HG03135 (cell line): ENCODE results near the gene AQP2.

Source experiments
- ATAC-seq: cut with Tn5 transposase; IDR thresholded peaks from one replicate; pipeline ENCODE4 v1.9.1; 2021; ENCODE audit warnings: mild to moderate bottlenecking, moderate library complexity; ENCODE audit not compliant: unreplicated experiment

AQP2 gene

GRCh38 chr12:49954863-49955830 is 4.6 kb downstream of the AQP2 start:
- ATAC-seq: no peak

DNA sequence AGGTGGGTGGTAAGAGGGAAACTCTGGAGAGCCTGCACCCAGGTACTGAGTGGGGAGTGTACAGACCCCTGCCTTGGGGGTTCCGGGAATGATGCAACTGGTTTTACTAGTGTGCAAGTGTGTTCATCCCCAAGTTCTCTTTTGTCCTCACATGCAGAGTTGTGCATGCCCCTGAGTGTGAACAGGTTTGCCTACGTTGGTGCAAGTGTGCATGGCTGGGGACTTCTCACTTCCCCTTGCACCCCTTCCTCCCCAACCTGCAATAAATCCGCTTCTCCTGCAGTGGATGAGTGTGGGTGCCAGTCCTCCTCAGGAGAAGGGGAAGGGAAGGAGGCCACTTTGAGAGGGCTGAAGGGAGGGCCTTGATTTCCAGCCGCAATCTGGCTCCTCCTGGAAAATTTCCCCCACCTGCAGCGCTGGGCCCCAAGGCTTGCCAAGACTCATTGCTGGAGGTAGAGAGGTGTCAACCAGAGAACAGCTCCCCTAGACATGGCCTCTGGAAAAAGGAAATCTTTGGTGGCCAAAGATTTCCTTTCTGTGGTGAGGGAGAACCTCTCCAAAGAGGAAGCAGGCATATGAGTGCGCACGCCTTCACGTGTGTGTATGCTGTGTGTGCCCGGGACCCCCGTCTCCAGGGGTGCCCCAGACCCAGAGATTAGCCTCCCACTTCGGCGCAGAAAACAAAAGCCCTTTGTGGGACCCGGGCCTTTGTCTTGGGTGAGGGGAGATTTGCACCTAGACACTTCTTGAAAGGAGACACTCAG is 5.5 kb downstream of the AQP2 start:
- no peak for ATAC-seq

- no peak for ATAC-seq
These were observed 6.4 kb downstream of the AQP2 start for GRCh38 chr12:49956663-49957569.

DNA sequence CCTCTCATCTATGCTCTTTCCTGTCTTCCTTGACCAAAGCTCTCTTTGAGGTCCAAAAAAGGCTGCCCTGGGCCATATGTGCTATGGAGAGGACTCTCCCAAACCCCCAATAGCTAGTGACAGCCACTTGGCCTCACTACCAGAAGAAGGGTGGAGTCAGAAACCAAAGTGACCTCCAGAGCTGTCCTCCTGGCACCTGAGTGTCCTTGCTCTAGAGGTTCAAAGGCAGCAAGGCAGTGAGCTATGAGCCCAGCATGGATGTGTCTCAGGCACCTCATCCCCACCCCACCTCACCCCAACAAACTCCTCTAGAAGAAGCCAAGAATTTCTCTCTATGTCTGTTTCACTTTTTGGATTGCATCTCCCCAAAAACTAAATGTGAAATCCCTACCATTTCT is 7.0 kb downstream of the AQP2 start:
- ATAC-seq: no peak

GRCh38 chr12:49959685-49960473 is 9.3 kb downstream of the AQP2 start:
- ATAC-seq: no peak

- ATAC-seq: no peak
These were observed 10.1 kb downstream of the AQP2 start for GRCh38 chr12:49960474-49961110.

DNA sequence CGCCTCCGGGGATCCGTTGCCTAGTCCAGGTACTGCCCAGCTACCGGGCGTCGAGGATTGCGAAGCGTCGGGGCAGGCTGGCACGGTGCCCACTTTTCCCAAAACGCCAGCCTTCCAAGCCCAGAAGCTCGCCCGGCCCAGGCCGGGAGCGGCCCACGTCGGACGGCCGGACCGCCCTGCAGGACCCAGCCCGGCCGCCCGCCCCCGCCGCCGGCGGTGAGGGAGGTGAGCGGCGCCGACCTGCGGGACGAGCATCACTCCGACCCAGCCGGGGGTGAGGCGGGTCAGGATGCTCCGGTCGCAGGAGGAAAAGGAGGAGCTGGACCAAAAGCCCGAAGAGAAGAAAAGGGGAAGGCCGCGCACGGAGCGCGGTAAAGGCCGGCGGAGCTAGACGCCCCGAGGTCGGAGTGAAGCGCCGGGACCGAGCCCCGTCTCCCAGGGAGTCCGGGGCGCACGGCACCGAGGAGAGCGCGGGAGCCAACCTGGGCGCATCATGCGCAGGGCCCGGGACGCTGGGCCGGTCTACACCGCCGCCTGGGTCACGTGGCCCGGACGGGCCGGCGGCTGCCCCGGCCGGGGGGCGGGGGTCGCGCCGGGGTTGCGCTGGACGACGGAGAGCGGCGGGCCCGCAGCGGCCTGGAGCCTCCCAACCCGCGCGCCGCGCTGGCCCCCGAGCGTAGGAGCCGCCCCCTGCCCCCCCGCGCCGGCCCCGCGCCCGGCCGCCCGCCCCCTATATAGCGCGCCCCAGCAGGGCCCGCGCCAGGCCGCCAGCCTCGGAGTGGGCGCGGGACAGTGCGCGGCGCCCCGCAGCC is 10.8 kb downstream of the AQP2 start, which contains the start of gene AQP5:
AQP5 (plus strand) TSS at position 762 of the 812 bp plus-strand sequence. CDS start 146 bp downstream, outside the sequence.
- no peak for ATAC-seq

DNA sequence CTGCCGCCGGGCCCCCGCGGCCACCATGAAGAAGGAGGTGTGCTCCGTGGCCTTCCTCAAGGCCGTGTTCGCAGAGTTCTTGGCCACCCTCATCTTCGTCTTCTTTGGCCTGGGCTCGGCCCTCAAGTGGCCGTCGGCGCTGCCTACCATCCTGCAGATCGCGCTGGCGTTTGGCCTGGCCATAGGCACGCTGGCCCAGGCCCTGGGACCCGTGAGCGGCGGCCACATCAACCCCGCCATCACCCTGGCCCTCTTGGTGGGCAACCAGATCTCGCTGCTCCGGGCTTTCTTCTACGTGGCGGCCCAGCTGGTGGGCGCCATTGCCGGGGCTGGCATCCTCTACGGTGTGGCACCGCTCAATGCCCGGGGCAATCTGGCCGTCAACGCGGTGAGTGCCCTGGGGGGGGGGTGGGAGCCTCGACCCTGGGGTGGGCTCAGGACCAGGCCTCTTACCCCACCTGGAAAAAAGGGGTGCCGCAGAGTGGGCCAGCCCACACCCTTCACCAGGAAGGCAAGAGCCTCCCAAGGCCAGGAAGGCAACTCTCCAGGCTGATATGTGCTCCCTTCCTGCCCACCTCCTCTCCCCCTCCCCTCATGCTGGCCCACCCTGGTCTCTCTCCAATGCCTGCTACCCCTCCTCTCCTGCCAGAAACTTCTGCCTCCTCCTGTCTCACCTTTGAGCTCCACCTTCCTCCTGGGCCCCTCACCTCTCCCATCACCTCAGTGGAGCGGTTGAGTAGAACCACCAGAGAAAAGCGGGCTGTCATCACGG is 11.6 kb downstream of the AQP2 start:
- ATAC-seq: no peak

DNA sequence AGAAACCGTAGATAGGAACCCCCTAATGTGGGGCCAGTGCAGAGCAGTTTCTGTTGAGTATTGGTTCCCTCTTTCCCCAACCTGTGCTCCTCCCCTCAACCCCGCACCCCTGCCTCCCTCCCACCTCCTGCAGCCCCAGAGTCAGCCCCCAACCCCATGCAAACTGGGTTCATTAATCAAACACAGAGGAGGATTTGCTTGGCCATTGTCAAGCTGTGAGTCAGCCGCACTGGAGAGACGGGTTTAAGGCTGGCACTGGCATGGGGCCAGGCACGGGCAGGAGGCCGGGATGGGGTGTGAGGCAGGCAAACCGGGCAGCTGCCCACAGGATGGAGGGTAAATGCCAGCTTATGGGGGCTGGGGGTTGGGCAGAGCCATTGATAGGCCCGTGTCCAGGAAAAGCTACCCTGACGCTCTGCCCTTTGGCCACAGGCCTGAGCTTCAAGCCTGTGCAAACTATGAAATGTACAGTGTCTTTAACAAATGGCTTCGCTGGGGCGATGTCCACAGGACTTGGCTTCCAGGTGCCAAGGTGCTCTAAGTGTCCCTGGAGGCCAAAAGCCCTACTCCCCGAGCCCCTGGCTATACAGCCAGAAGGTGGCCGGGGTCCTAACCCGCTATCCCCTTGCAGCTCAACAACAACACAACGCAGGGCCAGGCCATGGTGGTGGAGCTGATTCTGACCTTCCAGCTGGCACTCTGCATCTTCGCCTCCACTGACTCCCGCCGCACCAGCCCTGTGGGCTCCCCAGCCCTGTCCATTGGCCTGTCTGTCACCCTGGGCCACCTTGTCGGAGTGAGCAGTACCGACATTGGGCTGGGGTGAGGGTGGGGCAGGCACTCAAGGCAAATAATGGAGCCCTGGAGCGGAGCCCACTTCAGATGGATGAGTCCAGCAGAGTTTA is 12.6 kb downstream of the AQP2 start:
- no peak for ATAC-seq

DNA sequence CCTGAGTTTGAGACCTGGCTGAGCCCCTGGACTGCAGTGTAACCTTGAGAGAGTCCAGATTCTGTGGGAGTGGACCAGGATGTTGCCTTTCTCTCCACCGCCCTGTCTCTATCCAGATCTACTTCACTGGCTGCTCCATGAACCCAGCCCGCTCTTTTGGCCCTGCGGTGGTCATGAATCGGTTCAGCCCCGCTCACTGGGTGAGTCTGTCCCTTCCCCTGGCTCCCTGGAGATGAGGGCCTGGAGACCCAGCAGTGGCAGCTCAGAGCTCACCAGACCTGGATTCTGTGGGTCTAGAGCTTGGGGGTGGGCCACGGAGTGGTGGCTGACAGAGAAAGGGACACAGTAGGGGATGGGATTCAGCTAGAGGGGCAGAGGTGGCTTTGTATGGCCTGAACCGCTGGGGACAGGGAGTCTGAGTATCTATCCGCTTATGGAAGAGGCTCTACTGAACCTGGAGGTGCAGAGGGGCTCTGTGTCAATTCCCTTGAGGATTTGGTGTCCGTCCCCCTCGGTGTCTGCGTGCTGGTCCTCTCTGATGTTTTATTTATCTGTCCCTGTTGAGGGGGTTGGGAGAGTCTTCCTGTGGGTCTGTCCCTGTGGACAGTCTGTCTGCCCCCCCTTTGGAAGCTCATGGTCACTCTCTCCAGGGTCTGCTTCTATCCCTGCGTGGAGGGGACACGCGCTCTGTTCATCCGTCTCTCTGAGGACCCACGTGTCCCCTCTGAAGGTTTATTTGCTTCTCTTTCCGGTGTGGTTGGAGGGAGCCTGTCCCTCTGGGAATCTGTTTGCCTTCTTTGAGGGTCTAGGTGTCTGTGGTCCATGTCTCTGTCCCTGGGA is 13.7 kb downstream of the AQP2 start:
- ATAC-seq: no peak

DNA sequence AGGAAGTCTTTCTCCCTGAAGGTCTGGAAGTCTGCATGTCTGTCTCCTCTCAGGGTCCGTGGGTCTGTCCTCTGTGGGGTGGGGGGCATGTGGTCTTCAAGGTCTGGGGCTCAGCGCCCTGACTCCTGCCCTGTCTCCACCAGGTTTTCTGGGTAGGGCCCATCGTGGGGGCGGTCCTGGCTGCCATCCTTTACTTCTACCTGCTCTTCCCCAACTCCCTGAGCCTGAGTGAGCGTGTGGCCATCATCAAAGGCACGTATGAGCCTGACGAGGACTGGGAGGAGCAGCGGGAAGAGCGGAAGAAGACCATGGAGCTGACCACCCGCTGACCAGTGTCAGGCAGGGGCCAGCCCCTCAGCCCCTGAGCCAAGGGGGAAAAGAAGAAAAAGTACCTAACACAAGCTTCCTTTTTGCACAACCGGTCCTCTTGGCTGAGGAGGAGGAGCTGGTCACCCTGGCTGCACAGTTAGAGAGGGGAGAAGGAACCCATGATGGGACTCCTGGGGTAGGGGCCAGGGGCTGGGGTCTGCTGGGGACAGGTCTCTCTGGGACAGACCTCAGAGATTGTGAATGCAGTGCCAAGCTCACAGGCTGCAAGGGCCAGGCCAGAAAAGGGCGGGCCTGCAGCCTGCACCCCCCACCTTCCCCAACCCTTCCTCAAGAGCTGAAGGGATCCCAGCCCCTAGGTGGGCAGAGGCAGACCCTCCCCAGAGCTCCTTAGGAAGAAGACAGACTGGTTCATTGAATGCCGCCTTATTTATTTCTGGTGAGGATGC is 14.5 kb downstream of the AQP2 start:
- ATAC-seq: no peak

GRCh38 chr12:49965836-49966235 is 15.3 kb downstream of the AQP2 start:
- no peak for ATAC-seq

GRCh38 chr12:49966511-49967041 is 16.0 kb downstream of the AQP2 start:
- ATAC-seq: no peak

GRCh38 chr12:49967042-49967776 is 16.7 kb downstream of the AQP2 start:
- ATAC-seq: peak; percentile 65
